Measurements from ENCODE around the gene FAM89A.

DNA sequence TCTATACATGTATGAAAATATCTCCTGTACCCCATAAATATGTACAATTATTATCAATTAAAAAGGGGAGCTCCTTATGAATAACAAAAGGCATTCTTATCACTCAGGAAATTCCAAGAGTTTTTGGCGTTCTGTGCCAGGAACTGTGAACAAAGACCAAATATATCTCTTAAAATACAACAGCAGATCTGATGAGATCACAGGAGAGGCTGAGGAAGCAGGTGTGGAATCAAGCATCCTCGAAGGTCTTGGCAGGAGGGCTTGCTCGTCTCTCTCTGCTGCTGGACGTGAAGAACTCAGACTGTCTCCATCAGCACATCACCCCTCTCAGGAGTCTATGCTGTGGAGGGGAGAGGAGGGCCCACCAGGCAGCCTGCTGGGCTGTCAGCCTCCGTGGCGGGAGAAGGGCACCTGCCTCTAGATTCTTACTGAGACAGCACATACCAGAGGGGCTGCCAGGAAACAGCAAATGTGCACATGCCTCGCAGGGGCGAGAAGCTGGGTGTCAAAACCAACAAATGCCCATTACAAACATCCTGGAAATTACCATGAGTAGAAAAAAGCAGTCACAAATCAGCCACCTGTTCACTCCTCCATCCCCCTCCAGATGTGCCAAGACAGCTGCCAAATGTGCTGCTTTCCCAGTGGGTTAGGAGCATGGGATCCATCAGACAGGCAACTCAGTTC lies 30.8 kb upstream of the FAM89A start:
- TF ChIP-seq EZH2 (IDR thresholded peaks at IDR 0.05): no peak
- no peak for TF ChIP-seq POLR2AphosphoS5 (IDR thresholded peaks at IDR 0.05; ENCODE audit: borderline replicate concordance, low read depth, low read length)
- TF ChIP-seq FOXP2 (optimal IDR thresholded peaks at IDR 0.05; ENCODE audit: control extremely low read depth, extremely low read length, insufficient read depth): no peak

All from SK-N-MC (cell line).